Gastrocnemius medialis (tissue), 4 donors: Measurements from ENCODE around the gene NEK2.

Experiments used
- POLR2A ChIP-seq, 2 donors: fragments of 450-650 bp; IDR thresholded peaks; one replicate each; pipeline ENCODE4 v1.6.1; 2017; ENCODE audit warnings: antibody characterized with exemption in 2 of 2, mild to moderate bottlenecking in 2 of 2, moderate library complexity in 2 of 2
- TF ChIP-seq, protein P1 (sequence below), 5 experiments: fragments of 450-650 bp in 3 of 5; fragments of 200-600 bp in 2 of 5; sonication (generic) in 2 of 5; IDR thresholded peaks in 4 of 5; conservative IDR thresholded peaks in 1 of 5; 1 replicate in 4 of 5; 2 replicates in 1 of 5; pipeline ENCODE4 v1.5.1; 2016 to 2019; ENCODE audit warnings: antibody characterized with exemption in 5 of 5, mild to moderate bottlenecking in 3 of 5, moderate library complexity in 3 of 5

DNA sequence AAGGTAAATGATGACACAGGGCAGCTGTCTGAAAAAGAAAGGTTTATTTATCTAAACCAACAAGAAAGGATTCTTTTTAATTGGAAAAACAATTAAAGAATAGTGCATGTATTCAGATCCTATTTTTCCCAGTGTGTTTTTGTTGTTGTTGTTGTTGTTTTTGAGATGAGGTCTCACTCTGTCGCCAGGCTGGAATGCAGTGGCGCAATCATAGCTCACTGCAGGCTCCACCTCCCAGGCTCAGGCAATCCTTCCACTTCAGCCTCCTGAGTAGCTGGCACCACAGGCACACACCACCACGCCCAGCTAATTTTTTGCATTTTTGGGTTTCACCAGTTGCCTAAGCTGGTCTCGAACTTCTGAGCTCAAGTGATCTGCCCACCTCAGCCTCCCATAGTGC, 22.1 kb downstream of the NEK2 start:
- TF ChIP-seq, protein P1, sequence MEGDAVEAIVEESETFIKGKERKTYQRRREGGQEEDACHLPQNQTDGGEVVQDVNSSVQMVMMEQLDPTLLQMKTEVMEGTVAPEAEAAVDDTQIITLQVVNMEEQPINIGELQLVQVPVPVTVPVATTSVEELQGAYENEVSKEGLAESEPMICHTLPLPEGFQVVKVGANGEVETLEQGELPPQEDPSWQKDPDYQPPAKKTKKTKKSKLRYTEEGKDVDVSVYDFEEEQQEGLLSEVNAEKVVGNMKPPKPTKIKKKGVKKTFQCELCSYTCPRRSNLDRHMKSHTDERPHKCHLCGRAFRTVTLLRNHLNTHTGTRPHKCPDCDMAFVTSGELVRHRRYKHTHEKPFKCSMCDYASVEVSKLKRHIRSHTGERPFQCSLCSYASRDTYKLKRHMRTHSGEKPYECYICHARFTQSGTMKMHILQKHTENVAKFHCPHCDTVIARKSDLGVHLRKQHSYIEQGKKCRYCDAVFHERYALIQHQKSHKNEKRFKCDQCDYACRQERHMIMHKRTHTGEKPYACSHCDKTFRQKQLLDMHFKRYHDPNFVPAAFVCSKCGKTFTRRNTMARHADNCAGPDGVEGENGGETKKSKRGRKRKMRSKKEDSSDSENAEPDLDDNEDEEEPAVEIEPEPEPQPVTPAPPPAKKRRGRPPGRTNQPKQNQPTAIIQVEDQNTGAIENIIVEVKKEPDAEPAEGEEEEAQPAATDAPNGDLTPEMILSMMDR (IDR thresholded peaks at IDR 0.05 in 4 of 5, conservative IDR thresholded peaks at IDR 0.05 in 1 of 5) = no peak
- TF ChIP-seq POLR2A (IDR thresholded peaks at IDR 0.05) = no peak
